ENCODE measurements around the gene STK39. TPM values are rescaled to one million over a fixed set of nuclear protein-coding genes. Genes with fewer than 3 reads are reported as not detected.

The STK39 gene
- total and polyA plus RNA-seq, 2 of the 4 experiments (the other 2 are of a cell fraction), result 11.8 to 16.4 TPM

- H3K18ac ChIP-seq (ENCODE audit: low read depth, low read length), result no peak overlapping the region
- H3K36me3 ChIP-seq (ENCODE audit: control insufficient read depth, insufficient read depth, low read length), result peaks cover 5% of the 10 kb centered on the region
- no peak overlapping the region for H2BK120ac ChIP-seq (ENCODE audit: low read depth, low read length)
- no peak overlapping the region for H3K14ac ChIP-seq (replicated peaks; ENCODE audit: low read depth, low read length)
- no peak overlapping the region for H2AK9ac ChIP-seq (replicated peaks; ENCODE audit: low read depth, low read length, poor library complexity)
- H3K27ac ChIP-seq (ENCODE audit: insufficient read depth, low read length), result no peak overlapping the region
- H3K56ac ChIP-seq (ENCODE audit: extremely low read depth, insufficient read depth, low read length), result no peak overlapping the region
- POLR2A ChIA-PET (ENCODE audit: unreplicated experiment), result interaction anchor here (0.6 kb wide), 1 partner anchor 9 kb away, joined by 4 read pairs; no protein-coding TSS in a partner anchor
- WGBS, 2 experiments (ENCODE audit: extremely low coverage in 2 of 2, insufficient read length in 1 of 2), result no CpG with 5 or more reads among the region's 3 CpGs
- no peak for TF ChIP-seq MAFK (IDR thresholded peaks at IDR 0.05; ENCODE audit: low read depth, low read length)
- no peak for TF ChIP-seq CEBPB (IDR thresholded peaks at IDR 0.05; ENCODE audit: low read depth, low read length)
- TF ChIP-seq USF2 (IDR thresholded peaks at IDR 0.05; ENCODE audit: low read depth, low read length), result no peak
- TF ChIP-seq RFX5 (IDR thresholded peaks at IDR 0.05; ENCODE audit: low read depth, low read length), result no peak
- TF ChIP-seq SMC3 (IDR thresholded peaks at IDR 0.05; ENCODE audit: low read depth, low read length), result no peak
- no peak for TF ChIP-seq MAZ (IDR thresholded peaks at IDR 0.05; ENCODE audit: borderline replicate concordance, low read depth, low read length)
- H4K91ac ChIP-seq (ENCODE audit: insufficient read depth, low read depth, low read length), result no peak overlapping the region
- dilution Hi-C loops (cut with HindIII; ENCODE audit: low sequenced_read_pairs, unreplicated experiment), result no loop called here
- H3K9ac ChIP-seq (ENCODE audit: low read depth, low read length), result no peak overlapping the region
- no peak overlapping the region for H2BK5ac ChIP-seq (ENCODE audit: low read depth, low read length, poor library complexity, severe bottlenecking)
- H2AK5ac ChIP-seq (ENCODE audit: low read depth, low read length), result no peak overlapping the region
- in situ Hi-C loops (cut with MboI; ENCODE audit: low sequenced_read_pairs), result no loop called here
- H3K4ac ChIP-seq (ENCODE audit: low read depth, low read length), result no peak overlapping the region
- DNase-seq (no peak), ATAC-seq (ENCODE audit: low read depth) (no peak)
- BruUV-seq (replicated peaks), result no TSS peak
- H3K4me3 ChIP-seq (ENCODE audit: insufficient read depth, low read depth, low read length), result no peak overlapping the region
- H2BK15ac ChIP-seq (ENCODE audit: low read depth, low read length), result no peak overlapping the region
- no peak overlapping the region for H3K23ac ChIP-seq (ENCODE audit: low read depth, low read length)
- CTCF ChIA-PET, result interaction anchor here (1.2 kb wide), 1 partner anchor 434 kb away, joined by 3 read pairs; no protein-coding TSS in a partner anchor
- peaks cover 11% of the 10 kb centered on the region for H3K4me1 ChIP-seq (ENCODE audit: control insufficient read depth, insufficient read depth, low read length)
- intact Hi-C loops (cut with micrococcal nuclease), result no loop called here
- no peak overlapping the region for H3K4me2 ChIP-seq (ENCODE audit: low read depth, low read length)
- no peaks in the 10 kb centered on the region for H3K9me3 ChIP-seq (ENCODE audit: control insufficient read depth, insufficient read depth, low read length)
- H3K27me3 ChIP-seq (ENCODE audit: control insufficient read depth, insufficient read depth, low read length), result no peaks in the 10 kb centered on the region
- no peak overlapping the region for H2AFZ ChIP-seq (replicated peaks; ENCODE audit: low read length, poor library complexity)
- H3K9me1 ChIP-seq (ENCODE audit: insufficient read depth, low read length), result peaks cover 26% of the 10 kb centered on the region
- H4K5ac ChIP-seq (ENCODE audit: low read depth, low read length), result no peak overlapping the region
- peaks cover 38 to 58% of the 10 kb centered on the region in 2 experiments for H3K79me1 ChIP-seq (ENCODE audit: low read depth in 1 of 2, low read length in 2 of 2)
- H4K8ac ChIP-seq (ENCODE audit: low read depth in 2 of 2, low read length in 2 of 2), result no peak overlapping the region
- H2BK20ac ChIP-seq (ENCODE audit: low read depth, low read length), result no peak overlapping the region
- peaks cover 10% of the 10 kb centered on the region; the same call in 1 of the 2 replicates for H4K20me1 ChIP-seq (ENCODE audit: insufficient read depth, low read length)
Measured at GRCh38 chr2:168180914-168181313, 66.5 kb downstream of the STK39 start.
